ENCODE results near the gene PSMB1.

DNA sequence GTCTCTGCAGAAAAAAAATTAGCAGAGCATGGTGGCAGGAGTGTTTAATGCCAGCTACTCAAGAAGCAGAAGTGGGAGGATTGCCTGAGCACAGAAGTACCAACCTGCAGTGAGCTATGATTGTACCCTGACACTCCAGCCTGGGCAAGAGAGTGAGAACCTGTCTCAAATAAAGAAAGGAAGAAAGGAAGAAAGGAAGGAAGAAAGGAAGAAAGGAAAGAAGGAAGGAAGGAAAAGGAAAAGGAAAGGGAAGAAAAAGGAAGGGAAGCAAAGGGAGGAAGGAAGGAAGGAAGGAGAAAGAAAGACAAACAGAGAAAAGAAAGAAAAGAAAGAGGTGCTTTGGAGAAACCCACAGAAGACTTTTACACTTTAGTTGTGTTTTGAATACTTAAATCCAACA lies 44.2 kb upstream of the PSMB1 start:
- TF ChIP-seq, protein P1, sequence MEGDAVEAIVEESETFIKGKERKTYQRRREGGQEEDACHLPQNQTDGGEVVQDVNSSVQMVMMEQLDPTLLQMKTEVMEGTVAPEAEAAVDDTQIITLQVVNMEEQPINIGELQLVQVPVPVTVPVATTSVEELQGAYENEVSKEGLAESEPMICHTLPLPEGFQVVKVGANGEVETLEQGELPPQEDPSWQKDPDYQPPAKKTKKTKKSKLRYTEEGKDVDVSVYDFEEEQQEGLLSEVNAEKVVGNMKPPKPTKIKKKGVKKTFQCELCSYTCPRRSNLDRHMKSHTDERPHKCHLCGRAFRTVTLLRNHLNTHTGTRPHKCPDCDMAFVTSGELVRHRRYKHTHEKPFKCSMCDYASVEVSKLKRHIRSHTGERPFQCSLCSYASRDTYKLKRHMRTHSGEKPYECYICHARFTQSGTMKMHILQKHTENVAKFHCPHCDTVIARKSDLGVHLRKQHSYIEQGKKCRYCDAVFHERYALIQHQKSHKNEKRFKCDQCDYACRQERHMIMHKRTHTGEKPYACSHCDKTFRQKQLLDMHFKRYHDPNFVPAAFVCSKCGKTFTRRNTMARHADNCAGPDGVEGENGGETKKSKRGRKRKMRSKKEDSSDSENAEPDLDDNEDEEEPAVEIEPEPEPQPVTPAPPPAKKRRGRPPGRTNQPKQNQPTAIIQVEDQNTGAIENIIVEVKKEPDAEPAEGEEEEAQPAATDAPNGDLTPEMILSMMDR (IDR thresholded peaks at IDR 0.05) = no peak
- TF ChIP-seq POLR2A (IDR thresholded peaks at IDR 0.05) = no peak
